MM.1S (cell line): ENCODE measurements around the gene SYNE1.
"Not testable (repeated sequence)": the region's sequence is repeated elsewhere in the genome, so short reads cannot be mapped to it uniquely, and the experiment has no call there.

Experiments
- DNase-seq: peaks from one replicate; pipeline ENCODE4 v3.0.0-alpha.2; 2015
- H2AFZ ChIP-seq: fragments of 300-600 bp; sonication (generic); 2 replicates; pipeline ENCODE4 v1.6.0; 2016; ENCODE audit warnings: antibody characterized with exemption, low read length
- H3F3A ChIP-seq: fragments of 300-600 bp; sonication (generic); 2 replicates; pipeline ENCODE4 v1.6.1; 2016; ENCODE audit warnings: mild to moderate bottlenecking, antibody characterized with exemption, low read length, moderate library complexity, mixed read lengths; ENCODE audit not compliant: insufficient read depth
- H3K27ac ChIP-seq: fragments of 300-600 bp; sonication (generic); 2 replicates; pipeline ENCODE4 v1.5.1; 2016; ENCODE audit warnings: mild to moderate bottlenecking, low read length
- H3K27me3 ChIP-seq: fragments of 300-600 bp; sonication (generic); replicated peaks from 2 replicates; pipeline ENCODE4 v1.6.0; 2016; ENCODE audit warnings: low read length; ENCODE audit not compliant: insufficient read depth
- H3K36me3 ChIP-seq: fragments of 300-600 bp; sonication (generic); replicated peaks from 2 replicates; pipeline ENCODE4 v1.6.1; 2016; ENCODE audit warnings: mild to moderate bottlenecking, low read length, mixed read lengths; ENCODE audit not compliant: insufficient read depth
- H3K4me1 ChIP-seq: fragments of 300-600 bp; sonication (generic); 2 replicates; pipeline ENCODE4 v1.6.1; 2016; ENCODE audit warnings: low read length, mixed read lengths
- H3K4me2 ChIP-seq: fragments of 300-600 bp; sonication (generic); 2 replicates; pipeline ENCODE4 v1.6.0; 2016; ENCODE audit warnings: low read depth, low read length
- H3K4me3 ChIP-seq: fragments of 300-600 bp; sonication (generic); 2 replicates; pipeline ENCODE4 v1.5.1; 2016; ENCODE audit warnings: low read length, mixed read lengths
- H3K79me2 ChIP-seq: fragments of 300-600 bp; sonication (generic); 2 replicates; pipeline ENCODE4 v1.6.1; 2016; ENCODE audit warnings: mixed run types, low read length, mixed read lengths
- H3K9ac ChIP-seq: fragments of 300-600 bp; sonication (generic); 2 replicates; pipeline ENCODE4 v1.6.1; 2016; ENCODE audit warnings: low read length, mixed read lengths
- H3K9me2 ChIP-seq: fragments of 300-600 bp; sonication (generic); replicated peaks from 2 replicates; pipeline ENCODE4 v1.6.1; 2016; ENCODE audit warnings: mild to moderate bottlenecking, low read length, mixed read lengths; ENCODE audit not compliant: insufficient read depth
- H3K9me3 ChIP-seq: fragments of 300-600 bp; sonication (generic); replicated peaks from 2 replicates; pipeline ENCODE4 v1.6.1; 2016; ENCODE audit warnings: mild to moderate bottlenecking, low read length, mixed read lengths; ENCODE audit not compliant: insufficient read depth
- H4K20me1 ChIP-seq: fragments of 300-600 bp; sonication (generic); 2 replicates; pipeline ENCODE4 v1.6.1; 2016; ENCODE audit warnings: mild to moderate bottlenecking, low read length, moderate library complexity, mixed read lengths; ENCODE audit not compliant: insufficient read depth
- CTCF ChIP-seq: fragments of 300-600 bp; sonication (generic); IDR thresholded peaks from 2 replicates; pipeline ENCODE4 v1.5.1; 2016; ENCODE audit warnings: antibody characterized with exemption, low read length, mixed read lengths
- EZH2 ChIP-seq: fragments of 300-600 bp; sonication (generic); optimal IDR thresholded peaks from 2 replicates; pipeline ENCODE3; 2017; ENCODE audit warnings: low read depth, mild to moderate bottlenecking, antibody characterized with exemption, low read length, mixed read lengths
- EZH2phosphoT487 ChIP-seq: fragments of 300-600 bp; sonication (generic); IDR thresholded peaks from 2 replicates; pipeline ENCODE4 v1.6.1; 2018; ENCODE audit warnings: antibody characterized with exemption, low read length

The SYNE1 gene

GRCh38 chr6:152637296-152638047 is at the start of gene SYNE1:
SYNE1 (minus strand) TSS chr6:152637362; CDS start chr6:152628331, 9,031 bp downstream.
- no peaks in the 10 kb centered on the region for H3K79me2 ChIP-seq
- H3F3A ChIP-seq = no peaks in the 10 kb centered on the region
- no peaks in the 10 kb centered on the region for H3K4me1 ChIP-seq
- TF ChIP-seq EZH2phosphoT487 (no peak), CTCF (no peak), EZH2 (no peak)
- peak within 1 kb of the TSS; percentile 47; the same call in 1 of the 2 replicates for H3K4me2 ChIP-seq
- no peak for DNase-seq
- no peak within 1 kb of the TSS for H3K27ac ChIP-seq
- H3K9me3 ChIP-seq = no peaks in the 10 kb centered on the region
- no peak within 1 kb of the TSS for H3K9ac ChIP-seq
- H3K9me2 ChIP-seq = no peaks in the 10 kb centered on the region
- 0 out of 2 replicates have a peak within 1 kb of the TSS, but pooled peaks have one; percentile 38 for H2AFZ ChIP-seq
- no peaks in the 10 kb centered on the region for H4K20me1 ChIP-seq
- no peaks in the 10 kb centered on the region for H3K27me3 ChIP-seq
- H3K4me3 ChIP-seq = peak within 1 kb of the TSS; percentile 43
- H3K36me3 ChIP-seq = no peaks in the 10 kb centered on the region

- no peak overlapping the region for H2AFZ ChIP-seq
- H3K4me3 ChIP-seq = no peak overlapping the region
- no peaks in the 10 kb centered on the region for H3K9me3 ChIP-seq
- no peaks in the 10 kb centered on the region for H3K9me2 ChIP-seq
- no peaks in the 10 kb centered on the region for H4K20me1 ChIP-seq
- no peaks in the 10 kb centered on the region for H3F3A ChIP-seq
- H3K4me2 ChIP-seq = no peak overlapping the region
- no peak overlapping the region for H3K9ac ChIP-seq
- no peaks in the 10 kb centered on the region for H3K36me3 ChIP-seq
- H3K27ac ChIP-seq = no peak overlapping the region
- no peak for TF ChIP-seq EZH2phosphoT487
- TF ChIP-seq CTCF = no peak
- no peak for TF ChIP-seq EZH2
- no peak for DNase-seq
- H3K79me2 ChIP-seq = no peaks in the 10 kb centered on the region
- H3K27me3 ChIP-seq = no peaks in the 10 kb centered on the region
- H3K4me1 ChIP-seq = no peaks in the 10 kb centered on the region
Measured at GRCh38 chr6:152685819-152686218, 48.7 kb upstream of the SYNE1 start.

GRCh38 chr6:152682935-152683334 is 45.8 kb upstream of the SYNE1 start:
- H3K9ac ChIP-seq, H3K27ac ChIP-seq, DNase-seq, H3K4me3 ChIP-seq, H3K4me2 ChIP-seq, H3F3A ChIP-seq, H3K9me3 ChIP-seq, H4K20me1 ChIP-seq, H3K36me3 ChIP-seq, H2AFZ ChIP-seq, H3K9me2 ChIP-seq, H3K27me3 ChIP-seq, H3K79me2 ChIP-seq, H3K4me1 ChIP-seq: not testable (repeated sequence)

- no peak overlapping the region for H2AFZ ChIP-seq
Measured at GRCh38 chr6:152682141-152682540, 45.0 kb upstream of the SYNE1 start.

More at GRCh38 chr6:152682141-152682540, 45.0 kb upstream of the SYNE1 start:
- Histone ChIP-seq H3K27ac (no peak overlapping the region), H3K9me2 (no peaks in the 10 kb centered on the region), H3K9ac (no peak overlapping the region), H3K36me3 (no peaks in the 10 kb centered on the region), H3K4me1 (no peaks in the 10 kb centered on the region), H4K20me1 (no peaks in the 10 kb centered on the region), H3K79me2 (no peaks in the 10 kb centered on the region), H3K9me3 (no peaks in the 10 kb centered on the region), H3K4me2 (no peak overlapping the region), H3K4me3 (no peak overlapping the region), H3F3A (no peaks in the 10 kb centered on the region), H3K27me3 (no peaks in the 10 kb centered on the region)
- no peak for DNase-seq
- TF ChIP-seq EZH2 (no peak), CTCF (no peak), EZH2phosphoT487 (no peak)
